Measurements from ENCODE around the gene DLL3.

DLL3 gene

GRCh38 chr19:39550197-39550596 is 51.5 kb downstream of the DLL3 start:
- no peak for DNase-seq (ENCODE audit: low read depth in 2 of 2, low spot score in 1 of 2)

GRCh38 chr19:39553082-39553652 is 54.4 kb downstream of the DLL3 start:
- DNase-seq (ENCODE audit: low read depth in 2 of 2, low spot score in 1 of 2), result no peak

GRCh38 chr19:39554701-39555311 is 56.1 kb downstream of the DLL3 start:
- DNase-seq (ENCODE audit: low read depth in 2 of 2, low spot score in 1 of 2), result no peak

- no peak for DNase-seq (ENCODE audit: low read depth in 2 of 2, low spot score in 1 of 2)
These were observed 57.1 kb downstream of the DLL3 start for GRCh38 chr19:39555883-39556282.
